ENCODE measurements around the gene SLC22A17. TPM values are rescaled to one million over a fixed set of nuclear protein-coding genes. Genes with fewer than 3 reads are reported as not detected.
A peak's percentile ranks its signal among the peaks of the same experiment; 100 is the strongest.

SLC22A17 gene
- total and polyA plus RNA-seq, 2 of the 13 experiments (the other 11 are each of a cell fraction or from before 2014, with no cell fraction given), result 0.95 to 1.1 TPM

- TF ChIP-seq HNRNPUL1 (IDR thresholded peaks at IDR 0.05; ENCODE audit: low read depth, low read length), result no peak
- no peak for TF ChIP-seq RELA (CRISPR knock-in tag; IDR thresholded peaks at IDR 0.05)
- TF ChIP-seq ZNF652 (CRISPR knock-in tag; IDR thresholded peaks at IDR 0.05; ENCODE audit: borderline replicate concordance, low read depth), result 0 out of 2 replicates have a peak, but pooled peaks have one; percentile 14
- no peak for TF ChIP-seq ZNF317 (CRISPR knock-in tag; IDR thresholded peaks at IDR 0.05)
- no peak for TF ChIP-seq ZHX1 (CRISPR knock-in tag; IDR thresholded peaks at IDR 0.05; ENCODE audit: low read depth)
- no peak for TF ChIP-seq ZNF543 (CRISPR knock-in tag; IDR thresholded peaks at IDR 0.05)
- TF ChIP-seq CTCF (CRISPR knock-in tag; IDR thresholded peaks at IDR 0.05), result peak; percentile 100
- no peak for TF ChIP-seq TERF1 (CRISPR knock-in tag; IDR thresholded peaks at IDR 0.05)
- TF ChIP-seq ZNF646 (CRISPR knock-in tag; IDR thresholded peaks at IDR 0.05), result no peak
- TF ChIP-seq ZFP41 (CRISPR knock-in tag; IDR thresholded peaks at IDR 0.05; ENCODE audit: borderline replicate concordance), result no peak
- peak; percentile 61; the same call in 1 of the 2 replicates for TF ChIP-seq RXRB (CRISPR knock-in tag; IDR thresholded peaks at IDR 0.05; ENCODE audit: borderline replicate concordance)
- TF ChIP-seq ZFP36L1 (CRISPR knock-in tag; IDR thresholded peaks at IDR 0.05), result no peak
- no peak for TF ChIP-seq KLF12 (CRISPR knock-in tag; IDR thresholded peaks at IDR 0.05; ENCODE audit: borderline replicate concordance)
- peak; percentile 51; the same call in 1 of the 2 replicates for TF ChIP-seq LBX2 (CRISPR knock-in tag; IDR thresholded peaks at IDR 0.05; ENCODE audit: borderline replicate concordance)
- TF ChIP-seq ZNF619 (CRISPR knock-in tag; IDR thresholded peaks at IDR 0.05), result peak; percentile 90
These were observed 26.9 kb upstream of the SLC22A17 start (continued) for GRCh38 chr14:23379366-23380196.
